Liver (tissue), 3 donors: ENCODE measurements around the gene DOC2B.

Experiments
- CTCF ChIP-seq: fragments of 150-350 bp; IDR thresholded peaks from 2 replicates; pipeline ENCODE4 v1.5.1; 2017; ENCODE audit warnings: improper control_type of control experiment, low read depth, low read length; ENCODE audit not compliant: missing input control
- HNF4A ChIP-seq, 2 donors: conservative IDR thresholded peaks; 2 replicates each; pipeline ENCODE4 v1.6.1; 2016; ENCODE audit warnings: antibody characterized with exemption in 2 of 2, mild to moderate bottlenecking in 2 of 2
- JUND ChIP-seq, 2 donors: IDR thresholded peaks; 2 replicates each; pipeline ENCODE4 v1.6.1; 2016; ENCODE audit warnings: antibody characterized with exemption in 2 of 2
- RXRA ChIP-seq, 2 donors: IDR thresholded peaks; 2 replicates each; pipeline ENCODE4 v1.6.1; 2017 to 2018; ENCODE audit warnings: antibody characterized with exemption in 2 of 2, mild to moderate bottlenecking in 1 of 2
- SP1 ChIP-seq: IDR thresholded peaks from 2 replicates; pipeline ENCODE4 v1.6.1; 2018; ENCODE audit warnings: antibody characterized with exemption, mild to moderate bottlenecking
- TAF1 ChIP-seq: conservative IDR thresholded peaks from 2 replicates; pipeline ENCODE4 v1.6.1; 2016; ENCODE audit warnings: antibody characterized with exemption, mild to moderate bottlenecking
- YY1 ChIP-seq: IDR thresholded peaks from 2 replicates; pipeline ENCODE4 v1.6.1; 2016; ENCODE audit warnings: antibody characterized with exemption, mild to moderate bottlenecking
- TF ChIP-seq, protein P1 (sequence below): IDR thresholded peaks from 2 replicates; pipeline ENCODE4 v1.6.1; 2016; ENCODE audit warnings: antibody characterized with exemption
- donor health status: healthy.
- donor health status: healthy.

GRCh38 chr17:155576-155975, 25.9 kb downstream of the DOC2B start:
- TF ChIP-seq YY1, result no peak
- no peak for TF ChIP-seq CTCF
- TF ChIP-seq TAF1, result no peak
- TF ChIP-seq SP1, result no peak
- TF ChIP-seq RXRA (IDR thresholded peaks at IDR 0.05), result no peak
- TF ChIP-seq, protein P1, sequence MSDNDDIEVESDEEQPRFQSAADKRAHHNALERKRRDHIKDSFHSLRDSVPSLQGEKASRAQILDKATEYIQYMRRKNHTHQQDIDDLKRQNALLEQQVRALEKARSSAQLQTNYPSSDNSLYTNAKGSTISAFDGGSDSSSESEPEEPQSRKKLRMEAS, result no peak
- TF ChIP-seq JUND (IDR thresholded peaks at IDR 0.05), result no peak
- TF ChIP-seq HNF4A (conservative IDR thresholded peaks at IDR 0.05), result no peak
